ENCODE results near the gene BBS12. TPM values are rescaled to one million over a fixed set of nuclear protein-coding genes. Genes with fewer than 3 reads are reported as not detected.

Gene BBS12
- total RNA-seq, 2 experiments from 2014 or later: 0.80 to 0.84 TPM

DNA sequence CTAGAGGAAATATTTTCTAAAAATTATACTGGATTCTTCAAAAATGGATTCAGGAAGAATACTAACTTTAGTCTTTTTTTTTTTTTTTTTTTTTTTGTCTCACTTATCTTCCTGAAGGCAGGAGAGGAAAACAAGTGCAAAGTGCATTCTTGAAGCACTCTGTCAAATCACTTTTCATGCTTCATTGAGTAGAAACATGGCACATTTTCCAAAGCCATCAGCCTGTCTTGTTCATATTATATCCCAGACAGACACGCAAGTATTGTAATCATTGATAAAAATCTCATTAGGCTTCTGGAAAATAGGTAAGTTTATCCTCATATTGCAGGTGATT is 1.2 kb downstream of the BBS12 start:
- peaks cover 25% of the 10 kb centered on the region for H3K4me1 Mint-ChIP-seq (ENCODE audit: low read depth)
- POLR2A ChIA-PET: no interaction called here
- Histone ChIP-seq H3K4me1 (ENCODE audit: insufficient read depth, low read length) (peaks cover 12% of the 10 kb centered on the region), H3K4me3 (ENCODE audit: low read length) (no peak overlapping the region), H3K27me3 (ENCODE audit: control insufficient read depth in 1 of 2, insufficient read depth in 2 of 2, low read length in 2 of 2) (no peaks in the 10 kb centered on the region), H3K9me3 (ENCODE audit: control insufficient read depth in 1 of 2, insufficient read depth in 1 of 2, low read length in 2 of 2) (no peaks in the 10 kb centered on the region), H3K36me3 (ENCODE audit: insufficient read depth, low read length) (no peaks in the 10 kb centered on the region), H3K27ac (ENCODE audit: low read depth in 1 of 2, low read length in 2 of 2) (peak overlapping the region in 1 of 2 donors; percentile 84)
- DNase-seq: no peak
- peak overlapping the region; percentile 96 for H3K27ac Mint-ChIP-seq
- TF ChIP-seq, protein P1, sequence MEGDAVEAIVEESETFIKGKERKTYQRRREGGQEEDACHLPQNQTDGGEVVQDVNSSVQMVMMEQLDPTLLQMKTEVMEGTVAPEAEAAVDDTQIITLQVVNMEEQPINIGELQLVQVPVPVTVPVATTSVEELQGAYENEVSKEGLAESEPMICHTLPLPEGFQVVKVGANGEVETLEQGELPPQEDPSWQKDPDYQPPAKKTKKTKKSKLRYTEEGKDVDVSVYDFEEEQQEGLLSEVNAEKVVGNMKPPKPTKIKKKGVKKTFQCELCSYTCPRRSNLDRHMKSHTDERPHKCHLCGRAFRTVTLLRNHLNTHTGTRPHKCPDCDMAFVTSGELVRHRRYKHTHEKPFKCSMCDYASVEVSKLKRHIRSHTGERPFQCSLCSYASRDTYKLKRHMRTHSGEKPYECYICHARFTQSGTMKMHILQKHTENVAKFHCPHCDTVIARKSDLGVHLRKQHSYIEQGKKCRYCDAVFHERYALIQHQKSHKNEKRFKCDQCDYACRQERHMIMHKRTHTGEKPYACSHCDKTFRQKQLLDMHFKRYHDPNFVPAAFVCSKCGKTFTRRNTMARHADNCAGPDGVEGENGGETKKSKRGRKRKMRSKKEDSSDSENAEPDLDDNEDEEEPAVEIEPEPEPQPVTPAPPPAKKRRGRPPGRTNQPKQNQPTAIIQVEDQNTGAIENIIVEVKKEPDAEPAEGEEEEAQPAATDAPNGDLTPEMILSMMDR (IDR thresholded peaks at IDR 0.05): no peak
- intact Hi-C loops (cut with DNase I, micrococcal nuclease): loop anchor here (2.0 to 10.0 kb wide), 7 partner anchors 159 to 929 kb away; partner anchors contain the start of genes BLTP1 (in 1 of the 2), EXOSC9 (in 1 of the 2), NUDT6 (in 1 of the 2) and SPRY1 (in 1 of the 2)
- H3K9me3 Mint-ChIP-seq: no peaks in the 10 kb centered on the region
- ATAC-seq (ENCODE audit: poor library complexity): no peak
- peak overlapping the region; percentile 97 for H3K4me3 Mint-ChIP-seq
- CTCF ChIA-PET: interaction anchor here (1.1 kb wide), 1 partner anchor 131 kb away, joined by 3 read pairs; no protein-coding TSS in a partner anchor
- H3K27me3 Mint-ChIP-seq: no peaks in the 10 kb centered on the region
- peaks cover 16% of the 10 kb centered on the region for H3K36me3 Mint-ChIP-seq (ENCODE audit: low read depth)

DNA sequence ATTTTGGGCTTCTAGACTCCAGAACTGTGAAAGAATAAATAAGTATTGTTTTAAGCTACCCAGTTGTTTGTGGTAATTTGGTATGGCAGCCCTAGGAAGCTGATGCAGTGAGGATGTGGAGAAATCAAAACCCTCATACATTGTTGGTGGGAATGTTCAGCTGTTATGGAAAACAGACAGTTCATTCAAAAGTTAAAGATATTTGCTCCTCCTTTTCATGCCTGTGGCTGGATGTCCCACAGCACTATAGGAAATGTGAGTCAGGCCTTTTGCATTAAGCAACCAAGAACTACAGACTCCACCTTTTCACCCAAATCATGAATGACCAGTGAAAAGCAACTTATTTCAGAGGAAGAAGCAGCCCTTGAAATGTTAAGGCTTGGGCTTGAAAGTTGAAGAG is 6.7 kb downstream of the BBS12 start:
- H3K9me3 ChIP-seq (ENCODE audit: control insufficient read depth in 1 of 2, insufficient read depth in 1 of 2, low read length in 2 of 2): peaks cover 5 to 12% of the 10 kb centered on the region in 2 experiments
- no peaks in the 10 kb centered on the region for H3K27me3 ChIP-seq (ENCODE audit: control insufficient read depth in 1 of 2, insufficient read depth in 2 of 2, low read length in 2 of 2)
- ChIA-PET POLR2A (no interaction called here), CTCF (no interaction called here)
- no peak overlapping the region for H3K27ac Mint-ChIP-seq
- ATAC-seq (ENCODE audit: poor library complexity) (no peak), DNase-seq (no peak)
- intact Hi-C loops (cut with DNase I, micrococcal nuclease): loop anchor here (10.0 kb wide), 4 partner anchors 164 to 934 kb away; partner anchors contain the start of genes EXOSC9 (in 1 of the 2) and SPRY1 (in 1 of the 2)
- no peak overlapping the region for H3K4me3 Mint-ChIP-seq
- no peaks in the 10 kb centered on the region for H3K4me1 ChIP-seq (ENCODE audit: insufficient read depth, low read length)
- H3K4me1 Mint-ChIP-seq (ENCODE audit: low read depth): peaks cover 6% of the 10 kb centered on the region
- peaks cover 3% of the 10 kb centered on the region for H3K9me3 Mint-ChIP-seq
- H3K36me3 ChIP-seq (ENCODE audit: insufficient read depth, low read length): peaks cover 10% of the 10 kb centered on the region
- peaks cover 41% of the 10 kb centered on the region for H3K36me3 Mint-ChIP-seq (ENCODE audit: low read depth)
- no peak overlapping the region for H3K27ac ChIP-seq (ENCODE audit: low read depth in 1 of 2, low read length in 2 of 2)
- TF ChIP-seq, protein P1 (IDR thresholded peaks at IDR 0.05): no peak
- no peak overlapping the region for H3K4me3 ChIP-seq (ENCODE audit: low read length)
- H3K27me3 Mint-ChIP-seq: no peaks in the 10 kb centered on the region

DNA sequence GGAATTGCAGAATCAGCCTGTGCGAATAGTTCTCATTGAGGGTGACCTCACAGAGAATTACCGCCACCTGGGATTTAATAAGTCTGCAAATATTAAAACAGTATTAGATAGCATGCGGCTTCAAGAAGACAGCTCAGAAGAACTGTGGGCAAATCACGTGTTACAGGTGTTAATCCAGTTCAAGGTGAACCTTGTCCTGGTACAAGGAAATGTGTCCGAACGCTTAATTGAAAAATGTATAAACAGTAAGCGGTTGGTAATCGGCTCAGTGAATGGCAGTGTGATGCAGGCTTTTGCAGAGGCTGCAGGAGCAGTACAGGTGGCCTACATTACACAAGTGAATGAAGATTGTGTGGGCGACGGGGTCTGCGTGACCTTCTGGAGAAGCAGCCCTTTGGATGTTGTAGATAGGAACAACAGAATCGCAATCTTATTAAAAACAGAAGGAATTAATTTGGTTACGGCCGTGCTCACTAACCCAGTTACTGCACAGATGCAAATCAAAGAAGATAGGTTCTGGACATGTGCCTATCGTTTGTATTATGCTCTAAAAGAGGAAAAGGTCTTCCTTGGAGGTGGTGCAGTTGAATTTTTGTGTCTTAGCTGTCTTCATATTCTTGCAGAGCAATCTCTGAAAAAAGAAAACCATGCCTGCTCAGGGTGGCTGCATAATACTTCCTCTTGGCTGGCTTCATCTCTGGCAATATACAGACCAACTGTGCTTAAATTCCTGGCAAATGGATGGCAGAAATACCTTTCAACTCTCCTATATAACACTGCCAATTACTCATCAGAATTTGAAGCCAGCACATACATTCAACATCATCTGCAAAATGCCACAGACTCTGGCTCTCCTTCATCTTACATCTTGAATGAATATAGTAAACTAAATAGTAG is 10.7 kb downstream of the BBS12 start:
- DNase-seq (no peak), ATAC-seq (ENCODE audit: poor library complexity) (no peak)
- H3K9me3 ChIP-seq (ENCODE audit: control insufficient read depth in 1 of 2, insufficient read depth in 1 of 2, low read length in 2 of 2): peaks cover 5 to 12% of the 10 kb centered on the region in 2 experiments
- peaks cover 4% of the 10 kb centered on the region for H3K9me3 Mint-ChIP-seq
- no peaks in the 10 kb centered on the region for H3K27me3 Mint-ChIP-seq
- H3K4me3 ChIP-seq (ENCODE audit: low read length): no peak overlapping the region
- H3K4me1 Mint-ChIP-seq (ENCODE audit: low read depth): no peaks in the 10 kb centered on the region
- H3K4me3 Mint-ChIP-seq: no peak overlapping the region
- intact Hi-C loops (cut with DNase I, micrococcal nuclease): no loop called here
- H3K27ac ChIP-seq (ENCODE audit: low read depth in 1 of 2, low read length in 2 of 2): no peak overlapping the region
- peaks cover 40% of the 10 kb centered on the region for H3K36me3 Mint-ChIP-seq (ENCODE audit: low read depth)
- TF ChIP-seq, protein P1 (IDR thresholded peaks at IDR 0.05): no peak
- POLR2A ChIA-PET: no interaction called here
- no peaks in the 10 kb centered on the region for H3K27me3 ChIP-seq (ENCODE audit: control insufficient read depth in 1 of 2, insufficient read depth in 2 of 2, low read length in 2 of 2)
- no peak overlapping the region for H3K27ac Mint-ChIP-seq
- CTCF ChIA-PET: no interaction called here
- peaks cover 10% of the 10 kb centered on the region for H3K36me3 ChIP-seq (ENCODE audit: insufficient read depth, low read length)
- H3K4me1 ChIP-seq (ENCODE audit: insufficient read depth, low read length): no peaks in the 10 kb centered on the region
